ES-I3 (cell line): ENCODE measurements around the gene MYO1B.

Experiments used
- H3K36me3 ChIP-seq: 2 replicates; pipeline ENCODE4 v1.6.1; 2013; ENCODE audit warnings: mild to moderate bottlenecking, low read length, control low read depth, moderate library complexity; ENCODE audit not compliant: insufficient read depth
- H3K4me1 ChIP-seq: 2 replicates; pipeline ENCODE4 v1.6.1; 2013; ENCODE audit warnings: mild to moderate bottlenecking, control low read depth, low read length; ENCODE audit not compliant: insufficient read depth
- H3K9ac ChIP-seq: 2 replicates; pipeline ENCODE4 v1.6.1; 2013; ENCODE audit warnings: low read depth, mild to moderate bottlenecking, low read length, moderate library complexity
- H3K9me3 ChIP-seq: 2 replicates; pipeline ENCODE4 v1.6.1; 2013; ENCODE audit warnings: mild to moderate bottlenecking, low read length, moderate library complexity; ENCODE audit not compliant: control insufficient read depth, insufficient read depth

MYO1B gene

GRCh38 chr2:191399601-191400000, 154.4 kb downstream of the MYO1B start:
- Histone ChIP-seq H3K9ac (no peak overlapping the region), H3K36me3 (peaks cover 8% of the 10 kb centered on the region; the same call in 1 of the 2 replicates), H3K9me3 (no peaks in the 10 kb centered on the region; the same call in none of the 2 replicates), H3K4me1 (peaks cover 14% of the 10 kb centered on the region; the same call in 1 of the 2 replicates)

- H3K9me3 ChIP-seq: no peaks in the 10 kb centered on the region; the same call in none of the 2 replicates
- peaks cover 6% of the 10 kb centered on the region; the same call in 1 of the 2 replicates for H3K36me3 ChIP-seq
- peaks cover 14% of the 10 kb centered on the region; the same call in 1 of the 2 replicates for H3K4me1 ChIP-seq
- no peak overlapping the region for H3K9ac ChIP-seq
Observed at GRCh38 chr2:191401287-191401686, 156.1 kb downstream of the MYO1B start.

- H3K9ac ChIP-seq: no peak overlapping the region
- H3K9me3 ChIP-seq: no peaks in the 10 kb centered on the region; the same call in 1 of the 2 replicates
- H3K4me1 ChIP-seq: peaks cover 14% of the 10 kb centered on the region; the same call in 1 of the 2 replicates
- no peaks in the 10 kb centered on the region; the same call in 1 of the 2 replicates for H3K36me3 ChIP-seq
Observed at GRCh38 chr2:191402966-191403565, 157.9 kb downstream of the MYO1B start.

- Histone ChIP-seq H3K36me3 (peaks cover 3% of the 10 kb centered on the region; the same call in 1 of the 2 replicates), H3K4me1 (peaks cover 14% of the 10 kb centered on the region; the same call in 1 of the 2 replicates)
Observed at GRCh38 chr2:191404568-191404991, 159.4 kb downstream of the MYO1B start.

GRCh38 chr2:191405546-191405945, 160.3 kb downstream of the MYO1B start:
- H3K9ac ChIP-seq: no peak overlapping the region
- H3K4me1 ChIP-seq: peaks cover 14% of the 10 kb centered on the region; the same call in 1 of the 2 replicates
- no peaks in the 10 kb centered on the region for H3K9me3 ChIP-seq
- H3K36me3 ChIP-seq: peaks cover 9% of the 10 kb centered on the region

More at GRCh38 chr2:191404568-191404991, 159.4 kb downstream of the MYO1B start:
- Histone ChIP-seq H3K9me3 (no peaks in the 10 kb centered on the region; the same call in 1 of the 2 replicates), H3K9ac (no peak overlapping the region)

GRCh38 chr2:191410646-191411436, 165.6 kb downstream of the MYO1B start:
- Histone ChIP-seq H3K9ac (no peak overlapping the region), H3K4me1 (no peaks in the 10 kb centered on the region), H3K36me3 (peaks cover 13% of the 10 kb centered on the region), H3K9me3 (no peaks in the 10 kb centered on the region)

- H3K36me3 ChIP-seq: peaks cover 15% of the 10 kb centered on the region
- no peaks in the 10 kb centered on the region for H3K9me3 ChIP-seq
- no peaks in the 10 kb centered on the region for H3K4me1 ChIP-seq
- H3K9ac ChIP-seq: no peak overlapping the region
Observed at GRCh38 chr2:191411472-191411871, 166.3 kb downstream of the MYO1B start.

- no peak overlapping the region for H3K9ac ChIP-seq
Observed at GRCh38 chr2:191412353-191412752, 167.1 kb downstream of the MYO1B start.

GRCh38 chr2:191415101-191415500, 169.9 kb downstream of the MYO1B start:
- Histone ChIP-seq H3K4me1 (no peaks in the 10 kb centered on the region), H3K36me3 (peaks cover 11% of the 10 kb centered on the region), H3K9ac (no peak overlapping the region), H3K9me3 (no peaks in the 10 kb centered on the region)

More at GRCh38 chr2:191412353-191412752, 167.1 kb downstream of the MYO1B start:
- Histone ChIP-seq H3K4me1 (no peaks in the 10 kb centered on the region), H3K9me3 (no peaks in the 10 kb centered on the region), H3K36me3 (peaks cover 17% of the 10 kb centered on the region)

- H3K9me3 ChIP-seq: no peaks in the 10 kb centered on the region
- no peak overlapping the region for H3K9ac ChIP-seq
- peaks cover 9% of the 10 kb centered on the region for H3K36me3 ChIP-seq
- H3K4me1 ChIP-seq: no peaks in the 10 kb centered on the region
Observed at GRCh38 chr2:191415858-191416257, 170.7 kb downstream of the MYO1B start.

GRCh38 chr2:191417746-191418145, 172.5 kb downstream of the MYO1B start:
- Histone ChIP-seq H3K36me3 (peaks cover 6% of the 10 kb centered on the region), H3K4me1 (no peaks in the 10 kb centered on the region), H3K9me3 (no peaks in the 10 kb centered on the region), H3K9ac (no peak overlapping the region)

GRCh38 chr2:191421950-191422349, 176.7 kb downstream of the MYO1B start:
- Histone ChIP-seq H3K4me1 (no peaks in the 10 kb centered on the region), H3K9ac (no peak overlapping the region), H3K36me3 (peaks cover 2% of the 10 kb centered on the region; the same call in 1 of the 2 replicates), H3K9me3 (no peaks in the 10 kb centered on the region)

- Histone ChIP-seq H3K4me1 (no peaks in the 10 kb centered on the region), H3K9me3 (no peaks in the 10 kb centered on the region), H3K9ac (no peak overlapping the region), H3K36me3 (no peaks in the 10 kb centered on the region; the same call in 1 of the 2 replicates)
Observed at GRCh38 chr2:191427031-191427430, 181.8 kb downstream of the MYO1B start.

GRCh38 chr2:191428141-191428540, 182.9 kb downstream of the MYO1B start:
- Histone ChIP-seq H3K9me3 (no peaks in the 10 kb centered on the region), H3K9ac (no peak overlapping the region), H3K4me1 (no peaks in the 10 kb centered on the region), H3K36me3 (no peaks in the 10 kb centered on the region; the same call in 1 of the 2 replicates)
